Trophoblast cell (in vitro differentiated cells and primary cell): ENCODE results near the gene GLT8D1.

Experiments used
- DNase-seq, 2 donors: peaks; one replicate each; pipeline ENCODE4 v3.0.0-alpha.2; 2016
- H2AFZ ChIP-seq: 2 replicates; pipeline ENCODE4 v1.6.1; 2013; ENCODE audit warnings: low read length, moderate library complexity, mild to moderate bottlenecking; ENCODE audit not compliant: insufficient read depth, poor library complexity
- H2AK5ac ChIP-seq: 2 replicates; pipeline ENCODE4 v1.6.1; 2013; ENCODE audit warnings: mild to moderate bottlenecking, low read length
- H2BK120ac ChIP-seq: 2 replicates; pipeline ENCODE4 v1.6.1; 2013; ENCODE audit warnings: low read length, mild to moderate bottlenecking, moderate library complexity; ENCODE audit not compliant: insufficient read depth, poor library complexity
- H2BK12ac ChIP-seq: 2 replicates; pipeline ENCODE4 v1.6.1; 2013; ENCODE audit warnings: mild to moderate bottlenecking, low read length, moderate library complexity
- H2BK5ac ChIP-seq: 2 replicates; pipeline ENCODE4 v1.6.1; 2013; ENCODE audit warnings: low read length, low read depth, moderate library complexity, mild to moderate bottlenecking; ENCODE audit not compliant: poor library complexity
- H3K14ac ChIP-seq: 2 replicates; pipeline ENCODE4 v1.6.1; 2013; ENCODE audit warnings: mild to moderate bottlenecking, low read length
- H3K18ac ChIP-seq: 2 replicates; pipeline ENCODE4 v1.6.1; 2013; ENCODE audit warnings: mild to moderate bottlenecking, low read length
- H3K23ac ChIP-seq: 2 replicates; pipeline ENCODE4 v1.6.1; 2013; ENCODE audit warnings: low read length
- H3K27ac ChIP-seq: 2 replicates; pipeline ENCODE4 v1.5.1; 2013; ENCODE audit warnings: low read depth, mild to moderate bottlenecking, inconsistent platforms, low read length, moderate library complexity
- H3K27me3 ChIP-seq: 2 replicates; pipeline ENCODE4 v1.6.1; 2013; ENCODE audit warnings: inconsistent platforms, mild to moderate bottlenecking, low read length, moderate library complexity; ENCODE audit not compliant: insufficient read depth
- H3K36me3 ChIP-seq, 2 experiments: 1 replicate in 1 of 2; 2 replicates in 1 of 2; pipeline ENCODE4 v1.6.1; 2013; ENCODE audit warnings: low read length in 2 of 2, mild to moderate bottlenecking in 2 of 2, moderate library complexity in 1 of 2; ENCODE audit not compliant: insufficient read depth in 2 of 2, control insufficient read depth in 1 of 2
- H3K4ac ChIP-seq: 2 replicates; pipeline ENCODE4 v1.6.1; 2013; ENCODE audit warnings: low read depth, mild to moderate bottlenecking, low read length, moderate library complexity
- H3K4me1 ChIP-seq, 2 experiments: 1 replicate in 1 of 2; 2 replicates in 1 of 2; pipeline ENCODE4 v1.6.1; 2013; ENCODE audit warnings: low read length in 2 of 2, mild to moderate bottlenecking in 2 of 2, moderate library complexity in 1 of 2; ENCODE audit not compliant: insufficient read depth in 2 of 2, control insufficient read depth in 1 of 2
- H3K4me2 ChIP-seq: 2 replicates; pipeline ENCODE4 v1.6.1; 2013; ENCODE audit warnings: inconsistent platforms, mild to moderate bottlenecking, low read length, moderate library complexity
- H3K4me3 ChIP-seq: 2 replicates; pipeline ENCODE4 v1.5.1; 2013; ENCODE audit warnings: mild to moderate bottlenecking, low read depth, low read length, inconsistent platforms
- H3K79me1 ChIP-seq: one replicate; pipeline ENCODE4 v1.6.1; 2013; ENCODE audit warnings: low read length
- H3K79me2 ChIP-seq: 2 replicates; pipeline ENCODE4 v1.6.1; 2013; ENCODE audit warnings: low read length, mild to moderate bottlenecking; ENCODE audit not compliant: control insufficient read depth, insufficient read depth, poor library complexity
- H3K9ac ChIP-seq: 2 replicates; pipeline ENCODE4 v1.6.1; 2013; ENCODE audit warnings: mild to moderate bottlenecking, low read length
- H3K9me3 ChIP-seq: 2 replicates; pipeline ENCODE4 v1.6.1; 2013; ENCODE audit warnings: low read depth, mild to moderate bottlenecking, control low read depth, inconsistent platforms, low read length; ENCODE audit not compliant: insufficient read depth
- H4K12ac ChIP-seq: 2 replicates; pipeline ENCODE4 v1.6.1; 2013; ENCODE audit warnings: low read depth, mild to moderate bottlenecking, low read length, moderate library complexity
- H4K8ac ChIP-seq: 2 replicates; pipeline ENCODE4 v1.6.1; 2013; ENCODE audit warnings: low read depth, mild to moderate bottlenecking, low read length, moderate library complexity
- H4K91ac ChIP-seq: one replicate; pipeline ENCODE4 v1.6.1; 2013; ENCODE audit warnings: low read depth, mild to moderate bottlenecking, low read length, moderate library complexity
- WGBS: extraction: QIAGEN DNeasy Blood & Tissue Kit; methylation state at CpG from one replicate; pipeline ENCODE4 v1.1.7; 2013; ENCODE audit warnings: missing lambda C conversion rate; ENCODE audit not compliant: insufficient read length, insufficient coverage; ENCODE audit errors: extremely low coverage; 5-methylcytosine and 5-hydroxymethylcytosine counted together

The GLT8D1 gene

DNA sequence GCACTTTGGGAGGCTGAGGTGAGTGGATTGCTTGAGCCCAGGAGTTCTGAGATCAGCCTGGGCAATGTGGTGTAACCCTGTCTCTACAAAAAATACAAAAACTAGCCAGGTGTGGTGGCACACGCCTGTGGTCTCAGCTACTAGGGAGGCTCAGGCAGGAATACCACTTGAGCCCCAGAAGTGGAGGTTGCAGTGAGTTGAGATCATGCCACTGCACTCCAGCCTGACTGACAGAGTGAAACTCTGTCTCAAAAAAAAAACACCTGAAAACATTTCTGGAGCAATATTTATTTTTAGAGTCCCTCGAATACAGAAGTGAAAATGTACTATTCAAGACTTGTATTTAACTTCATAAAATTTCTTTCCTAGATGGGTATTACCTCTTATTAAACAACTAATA, 4.9 kb upstream of the GLT8D1 start:
- Histone ChIP-seq H3K4me2 (no peak overlapping the region), H3K27me3 (no peaks in the 10 kb centered on the region), H3K9me3 (peaks cover 6% of the 10 kb centered on the region), H2BK5ac (no peak overlapping the region), H2AFZ (no peak overlapping the region), H4K8ac (no peak overlapping the region), H3K4me3 (no peak overlapping the region), H3K79me2 (peaks cover 6% of the 10 kb centered on the region), H3K27ac (no peak overlapping the region), H3K18ac (no peak overlapping the region), H3K79me1 (peaks cover 7% of the 10 kb centered on the region), H3K4ac (no peak overlapping the region), H4K91ac (no peak overlapping the region), H3K14ac (no peak overlapping the region), H3K23ac (no peak overlapping the region), H2AK5ac (no peak overlapping the region), H2BK12ac (no peak overlapping the region), H3K4me1 (peaks cover 5 to 11% of the 10 kb centered on the region in 2 experiments), H2BK120ac (no peak overlapping the region), H3K36me3 (peaks cover 2 to 3% of the 10 kb centered on the region in 2 experiments), H4K12ac (no peak overlapping the region), H3K9ac (no peak overlapping the region)
- no CpG with 5 or more reads among the region's 2 CpGs for WGBS
- no peak for DNase-seq

DNA sequence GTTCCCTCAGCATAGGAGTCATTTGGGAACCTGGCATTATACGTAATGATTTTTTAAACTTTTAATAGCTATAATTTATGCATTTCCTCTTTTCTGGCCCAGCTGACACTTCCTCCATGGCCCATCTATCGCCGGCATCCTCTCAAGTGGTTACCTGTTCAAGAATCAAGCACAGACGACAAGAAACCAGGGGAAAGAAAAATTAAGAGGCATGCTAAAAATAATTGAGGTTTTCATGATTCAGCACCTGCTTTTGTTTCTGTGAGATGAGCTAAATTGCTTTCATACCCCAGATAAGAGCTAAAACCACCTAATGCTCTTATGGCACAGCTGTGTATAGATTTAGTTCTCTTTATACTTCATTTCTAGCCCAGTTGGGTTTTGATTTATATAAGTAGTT, 2.0 kb upstream of the GLT8D1 start:
- Histone ChIP-seq H2BK120ac (no peak overlapping the region), H3K4me2 (no peak overlapping the region), H2BK5ac (no peak overlapping the region), H4K8ac (no peak overlapping the region), H2BK12ac (no peak overlapping the region), H3K9ac (no peak overlapping the region), H4K12ac (no peak overlapping the region), H4K91ac (no peak overlapping the region), H3K79me1 (peaks cover 13% of the 10 kb centered on the region), H3K36me3 (peaks cover under 1 to 2% of the 10 kb centered on the region in 2 experiments), H2AK5ac (no peak overlapping the region), H3K27ac (no peak overlapping the region), H3K4me3 (no peak overlapping the region), H3K23ac (no peak overlapping the region), H2AFZ (no peak overlapping the region), H3K4ac (no peak overlapping the region), H3K79me2 (peaks cover 10% of the 10 kb centered on the region), H3K27me3 (no peaks in the 10 kb centered on the region), H3K18ac (no peak overlapping the region), H3K14ac (no peak overlapping the region), H3K4me1 (peaks cover 3 to 8% of the 10 kb centered on the region in 2 experiments), H3K9me3 (peaks cover 4% of the 10 kb centered on the region)
- no peak for DNase-seq
- WGBS: no CpG with 5 or more reads among the region's 4 CpGs

DNA sequence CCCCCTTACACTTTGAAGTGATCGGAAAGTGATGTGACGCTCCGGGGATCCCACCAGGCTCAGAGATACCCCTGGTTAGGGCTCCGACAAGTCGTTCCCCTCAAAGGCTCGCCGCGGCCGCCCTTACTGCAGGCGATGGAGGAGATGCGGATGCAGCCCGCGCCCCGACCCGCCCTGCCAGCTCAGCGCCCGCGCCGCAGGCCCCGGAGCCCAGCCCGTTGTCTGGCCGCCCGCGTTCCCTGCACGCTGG, 228 bp downstream of the GLT8D1 start:
- peak overlapping the region; percentile 78 for H3K27ac ChIP-seq
- H3K4me2 ChIP-seq: peak overlapping the region; percentile 79
- peaks cover 3 to 8% of the 10 kb centered on the region in 2 experiments for H3K4me1 ChIP-seq
- H2AFZ ChIP-seq: peak overlapping the region; percentile 94
- H2BK12ac ChIP-seq: no peak overlapping the region
- H3K4me3 ChIP-seq: peak overlapping the region; percentile 96
- peaks cover 13% of the 10 kb centered on the region for H3K79me1 ChIP-seq
- peak overlapping the region; percentile 79 for H2BK5ac ChIP-seq
- H3K79me2 ChIP-seq: peaks cover 10% of the 10 kb centered on the region
- peak overlapping the region; percentile 97 for H3K14ac ChIP-seq
- WGBS: no CpG with 5 or more reads among the region's 25 CpGs
- peak overlapping the region; percentile 65 for H2BK120ac ChIP-seq
- H3K9ac ChIP-seq: peak overlapping the region; percentile 81
- peak overlapping the region; percentile 97 for H4K8ac ChIP-seq
- peak overlapping the region; percentile 93 for H4K12ac ChIP-seq
- H3K18ac ChIP-seq: peak overlapping the region; percentile 92
- peaks cover 4% of the 10 kb centered on the region for H3K9me3 ChIP-seq
- H3K36me3 ChIP-seq: peaks cover 0 to 2% of the 10 kb centered on the region in 2 experiments
- H2AK5ac ChIP-seq: peak overlapping the region; percentile 39
- H3K23ac ChIP-seq: no peak overlapping the region
- DNase-seq: no peak
- H4K91ac ChIP-seq: peak overlapping the region; percentile 96
- peak overlapping the region; percentile 65 for H3K4ac ChIP-seq
- H3K27me3 ChIP-seq: no peaks in the 10 kb centered on the region

DNA sequence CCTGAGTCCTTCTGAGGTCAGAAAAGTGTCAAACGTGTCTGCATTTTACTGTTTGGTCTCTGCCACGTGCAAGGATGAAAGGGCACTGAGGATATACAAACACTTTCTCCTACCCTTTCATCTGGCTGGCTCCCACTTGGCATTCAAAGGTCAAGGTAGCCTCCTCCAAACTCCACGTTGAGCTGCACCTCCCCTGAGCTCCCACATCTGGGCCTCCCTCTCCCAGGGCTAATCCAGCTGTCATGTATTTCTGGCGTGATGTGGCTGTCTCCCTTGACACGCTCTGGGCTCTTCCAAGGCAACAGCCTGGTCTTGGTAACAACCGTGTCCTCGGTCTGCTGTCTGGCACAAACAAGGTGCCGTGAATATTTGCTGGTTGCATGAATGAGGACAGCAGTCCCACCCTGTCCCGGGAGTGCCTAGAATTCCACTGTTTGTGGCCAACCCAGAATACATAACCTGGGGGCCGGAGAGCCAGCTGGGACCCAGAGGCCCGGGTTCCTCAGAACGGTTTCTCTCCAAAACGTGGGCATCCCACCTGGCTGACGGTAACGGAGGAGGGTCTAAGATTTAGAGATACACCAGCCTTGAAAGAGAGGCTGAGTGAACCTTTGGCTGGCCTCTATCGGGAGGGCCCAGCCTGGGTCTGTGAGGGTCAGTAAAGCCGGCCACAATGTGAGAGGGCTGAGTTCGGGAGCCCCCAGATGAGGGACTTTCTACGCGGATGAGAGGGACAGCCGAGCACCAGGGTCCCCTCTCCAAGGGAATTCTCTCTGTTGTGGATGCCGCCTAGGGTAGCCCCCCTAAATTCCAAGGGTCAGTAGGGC, 767 bp downstream of the GLT8D1 start:
- Histone ChIP-seq H2BK120ac (peak overlapping the region; percentile 65), H2BK5ac (peak overlapping the region; percentile 79), H3K14ac (peak overlapping the region; percentile 97), H2AFZ (peak overlapping the region; percentile 94), H3K36me3 (peaks cover under 1 to 2% of the 10 kb centered on the region in 2 experiments), H3K4me3 (peak overlapping the region; percentile 96), H3K4ac (peak overlapping the region; percentile 65), H4K12ac (peak overlapping the region; percentile 93), H3K4me1 (peaks cover 3 to 8% of the 10 kb centered on the region in 2 experiments), H3K27ac (no peak overlapping the region), H3K79me2 (peaks cover 10% of the 10 kb centered on the region), H3K27me3 (no peaks in the 10 kb centered on the region), H2AK5ac (peak overlapping the region; percentile 39), H3K9me3 (peaks cover 4% of the 10 kb centered on the region), H3K79me1 (peaks cover 13% of the 10 kb centered on the region), H4K91ac (peak overlapping the region; percentile 96), H3K4me2 (peak overlapping the region; percentile 79), H3K9ac (peak overlapping the region; percentile 81), H3K18ac (peak overlapping the region; percentile 47), H4K8ac (peak overlapping the region; percentile 97), H2BK12ac (no peak overlapping the region), H3K23ac (no peak overlapping the region)
- DNase-seq: peak; percentile 54 to 74
- WGBS: no CpG with 5 or more reads among the region's 22 CpGs
